Activated naive CD8-positive, alpha-beta T cell (primary cell): ENCODE measurements around the gene ALB.

Experiments
- H3K27ac Mint-ChIP-seq: one replicate; pipeline ENCODE4 v1.8.0; 2021; ENCODE audit warnings: mixed read lengths
- H3K27me3 Mint-ChIP-seq: one replicate; pipeline ENCODE4 v1.8.0; 2021; ENCODE audit warnings: mixed read lengths
- H3K36me3 Mint-ChIP-seq: one replicate; pipeline ENCODE4 v1.8.0; 2021; ENCODE audit warnings: mixed read lengths
- H3K4me1 Mint-ChIP-seq: one replicate; pipeline ENCODE4 v1.8.0; 2021; ENCODE audit warnings: low read depth, mixed read lengths
- H3K4me3 Mint-ChIP-seq: one replicate; pipeline ENCODE4 v1.8.0; 2021; ENCODE audit warnings: mild to moderate bottlenecking, mixed read lengths
- H3K9me3 Mint-ChIP-seq: one replicate; pipeline ENCODE4 v1.8.0; 2021; ENCODE audit warnings: low read depth, mixed read lengths

Gene ALB

DNA sequence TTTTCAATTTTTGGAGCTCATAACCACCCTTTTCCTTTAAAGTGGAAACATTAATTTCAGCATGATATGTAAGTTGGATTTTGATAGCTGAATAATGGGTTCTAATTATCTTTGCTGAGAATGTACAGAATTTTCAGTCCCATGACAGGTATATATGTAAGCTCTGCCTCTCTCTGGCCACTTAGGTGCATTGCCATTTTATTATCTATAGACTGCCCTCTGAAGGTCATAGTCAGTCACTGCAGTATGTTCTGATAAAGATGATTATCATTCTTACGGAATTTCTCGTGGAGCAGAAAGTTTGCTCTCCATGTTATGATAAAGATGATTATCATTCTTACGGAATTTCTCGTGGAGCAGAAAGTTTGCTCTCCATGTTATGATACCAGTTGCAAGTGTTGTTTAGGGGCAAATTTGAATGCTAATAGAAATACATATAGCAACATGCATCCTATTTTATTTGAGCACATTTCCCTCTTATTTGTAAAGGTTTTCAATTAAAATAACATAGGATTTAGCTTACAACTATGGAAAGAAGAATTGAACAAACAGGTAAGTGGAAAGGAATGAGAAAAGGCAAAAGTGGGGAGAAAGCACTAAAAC lies 42.4 kb downstream of the ALB start:
- peaks cover 2% of the 10 kb centered on the region for H3K27me3 Mint-ChIP-seq
- H3K9me3 Mint-ChIP-seq: no peaks in the 10 kb centered on the region

DNA sequence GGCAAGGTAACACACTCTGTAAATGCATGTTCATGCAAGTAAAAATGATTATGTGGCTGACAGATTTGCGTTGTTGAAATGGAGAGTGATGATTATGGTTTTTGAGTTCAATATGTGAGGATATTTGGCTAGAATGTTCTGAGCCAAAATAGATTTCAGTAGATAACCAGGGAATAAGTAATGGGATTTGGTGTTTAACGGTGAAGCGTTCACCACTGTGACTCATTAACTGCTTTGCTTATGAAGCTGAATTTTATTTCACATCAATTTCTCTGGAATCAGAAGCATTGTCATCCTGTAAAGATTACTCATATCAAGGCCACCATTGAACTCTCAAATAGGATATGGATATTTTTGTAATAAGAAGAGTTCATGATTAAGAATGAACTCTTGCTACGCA lies 43.6 kb downstream of the ALB start:
- no peak overlapping the region for H3K4me3 Mint-ChIP-seq
- H3K4me1 Mint-ChIP-seq: no peaks in the 10 kb centered on the region
- H3K27ac Mint-ChIP-seq: no peak overlapping the region
- no peaks in the 10 kb centered on the region for H3K9me3 Mint-ChIP-seq
- H3K27me3 Mint-ChIP-seq: peaks cover 2% of the 10 kb centered on the region
- no peaks in the 10 kb centered on the region for H3K36me3 Mint-ChIP-seq

More for the DNA sequence above, 42.4 kb downstream of the ALB start:
- Mint-ChIP-seq H3K4me1 (no peaks in the 10 kb centered on the region), H3K36me3 (no peaks in the 10 kb centered on the region), H3K4me3 (no peak overlapping the region), H3K27ac (no peak overlapping the region)

DNA sequence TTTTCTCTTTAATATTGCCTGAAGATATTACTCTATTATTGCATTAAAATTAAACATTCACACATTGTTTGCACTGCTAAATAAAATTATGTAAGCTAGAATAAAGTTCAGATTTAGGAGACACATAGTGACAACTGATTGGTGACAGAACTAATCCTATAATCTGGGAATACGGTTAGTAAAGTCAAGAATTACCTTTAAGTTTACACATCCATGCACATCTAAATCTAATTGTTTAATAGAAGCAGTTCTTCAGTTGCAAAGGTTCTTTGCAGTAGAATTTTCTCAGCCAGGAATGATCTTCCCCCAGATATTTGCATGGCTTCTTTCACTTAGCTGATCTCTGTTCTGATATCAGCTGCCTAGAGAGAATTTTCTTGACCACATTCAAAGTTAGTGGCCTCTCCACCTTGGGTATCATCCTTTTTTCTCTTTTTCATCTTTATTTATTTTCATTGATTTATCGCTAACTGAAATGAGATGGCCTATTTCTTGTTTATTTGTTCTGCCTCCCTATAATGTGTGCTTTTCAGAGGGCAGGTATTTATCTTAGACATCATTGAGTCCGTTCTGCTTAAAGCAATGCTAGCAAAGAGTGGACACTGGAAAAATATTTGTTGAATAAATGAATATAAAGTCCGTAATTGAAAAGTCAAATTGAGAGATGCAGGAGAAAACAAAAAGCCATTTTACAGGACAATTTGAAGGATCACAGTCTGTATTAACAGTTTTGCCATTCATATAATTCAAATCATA lies 44.5 kb downstream of the ALB start:
- H3K9me3 Mint-ChIP-seq: no peaks in the 10 kb centered on the region
- peaks cover 2% of the 10 kb centered on the region for H3K27me3 Mint-ChIP-seq
- no peak overlapping the region for H3K4me3 Mint-ChIP-seq
- no peaks in the 10 kb centered on the region for H3K4me1 Mint-ChIP-seq
- no peaks in the 10 kb centered on the region for H3K36me3 Mint-ChIP-seq
- no peak overlapping the region for H3K27ac Mint-ChIP-seq

DNA sequence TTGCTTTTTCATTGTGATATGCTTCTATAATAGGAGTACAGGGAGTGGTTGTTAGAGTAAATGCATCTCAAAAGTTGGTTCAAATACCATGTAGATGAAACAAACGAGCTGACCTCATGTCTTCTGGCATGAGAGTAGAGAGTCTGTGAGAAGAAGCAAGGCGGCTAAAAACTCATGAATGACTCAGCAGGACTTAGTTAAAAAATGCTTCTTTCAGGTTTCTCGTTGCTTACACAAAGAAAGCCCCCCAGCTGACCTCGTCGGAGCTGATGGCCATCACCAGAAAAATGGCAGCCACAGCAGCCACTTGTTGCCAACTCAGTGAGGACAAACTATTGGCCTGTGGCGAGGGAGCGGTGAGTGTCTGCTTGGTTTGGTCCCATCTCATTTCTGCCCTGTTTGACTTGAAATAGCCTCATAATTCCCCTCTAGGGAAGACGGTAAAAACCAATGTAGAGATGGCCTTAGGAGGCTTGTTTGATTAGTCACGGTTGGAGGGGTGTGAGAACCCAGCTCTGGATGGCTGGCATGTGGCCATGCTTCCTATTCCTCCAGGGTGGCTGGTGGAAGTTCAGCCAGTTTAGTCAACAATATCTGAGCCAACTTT lies 46.4 kb downstream of the ALB start:
- no peaks in the 10 kb centered on the region for H3K36me3 Mint-ChIP-seq
- H3K27ac Mint-ChIP-seq: no peak overlapping the region

DNA sequence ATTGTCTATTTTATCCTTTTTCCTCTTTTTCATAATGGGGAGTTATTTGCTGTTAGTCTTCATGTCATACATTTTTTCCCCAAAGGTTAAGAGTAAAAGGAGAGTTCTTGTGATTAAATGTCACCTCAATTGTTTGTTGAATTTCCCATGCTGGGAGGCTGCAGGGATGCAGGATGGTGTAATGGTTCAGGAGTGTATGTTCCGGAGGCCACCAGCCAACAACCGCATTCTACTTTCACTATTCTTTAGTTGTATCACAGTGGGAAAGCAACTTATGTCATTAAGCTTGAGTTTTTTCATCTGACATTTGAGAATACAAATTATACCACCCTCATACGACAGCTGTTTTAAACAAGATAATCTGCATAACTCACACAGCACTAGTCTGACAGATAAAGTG lies 47.3 kb downstream of the ALB start:
- H3K27ac Mint-ChIP-seq: no peak overlapping the region
- no peaks in the 10 kb centered on the region for H3K4me1 Mint-ChIP-seq
- H3K27me3 Mint-ChIP-seq: peaks cover 2% of the 10 kb centered on the region
- H3K36me3 Mint-ChIP-seq: no peaks in the 10 kb centered on the region
- no peaks in the 10 kb centered on the region for H3K9me3 Mint-ChIP-seq
- H3K4me3 Mint-ChIP-seq: no peak overlapping the region

More for the DNA sequence above, 46.4 kb downstream of the ALB start:
- Mint-ChIP-seq H3K4me3 (no peak overlapping the region), H3K27me3 (peaks cover 2% of the 10 kb centered on the region), H3K9me3 (no peaks in the 10 kb centered on the region), H3K4me1 (no peaks in the 10 kb centered on the region)

DNA sequence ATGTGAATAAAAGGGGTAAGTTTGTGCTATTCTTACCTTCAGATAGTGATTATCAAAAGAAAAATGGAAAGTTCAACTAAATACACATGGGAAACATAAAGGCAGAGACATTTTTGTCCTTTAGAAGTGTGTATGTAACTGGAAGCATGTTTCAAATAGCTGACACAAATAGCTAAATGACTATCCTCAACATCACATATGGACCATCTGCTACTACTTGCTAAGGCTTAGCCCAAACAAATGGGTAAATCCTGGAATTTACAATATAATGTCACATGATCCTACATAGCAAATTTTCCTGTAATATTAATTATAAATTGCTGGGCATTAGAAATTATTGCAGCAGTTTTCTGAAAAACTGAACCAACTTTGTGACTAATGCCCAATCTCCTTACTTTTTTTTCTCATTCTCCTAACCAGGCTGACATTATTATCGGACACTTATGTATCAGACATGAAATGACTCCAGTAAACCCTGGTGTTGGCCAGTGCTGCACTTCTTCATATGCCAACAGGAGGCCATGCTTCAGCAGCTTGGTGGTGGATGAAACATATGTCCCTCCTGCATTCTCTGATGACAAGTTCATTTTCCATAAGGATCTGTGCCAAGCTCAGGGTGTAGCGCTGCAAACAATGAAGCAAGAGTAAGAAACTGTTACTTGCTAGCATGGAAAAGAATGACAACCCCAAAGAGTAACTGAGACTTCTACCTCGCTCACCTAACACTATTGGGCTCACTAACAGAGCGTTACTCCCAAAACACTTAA lies 48.1 kb downstream of the ALB start:
- Mint-ChIP-seq H3K36me3 (no peaks in the 10 kb centered on the region), H3K27ac (no peak overlapping the region), H3K4me1 (no peaks in the 10 kb centered on the region), H3K4me3 (no peak overlapping the region), H3K27me3 (peaks cover 2% of the 10 kb centered on the region), H3K9me3 (no peaks in the 10 kb centered on the region)

DNA sequence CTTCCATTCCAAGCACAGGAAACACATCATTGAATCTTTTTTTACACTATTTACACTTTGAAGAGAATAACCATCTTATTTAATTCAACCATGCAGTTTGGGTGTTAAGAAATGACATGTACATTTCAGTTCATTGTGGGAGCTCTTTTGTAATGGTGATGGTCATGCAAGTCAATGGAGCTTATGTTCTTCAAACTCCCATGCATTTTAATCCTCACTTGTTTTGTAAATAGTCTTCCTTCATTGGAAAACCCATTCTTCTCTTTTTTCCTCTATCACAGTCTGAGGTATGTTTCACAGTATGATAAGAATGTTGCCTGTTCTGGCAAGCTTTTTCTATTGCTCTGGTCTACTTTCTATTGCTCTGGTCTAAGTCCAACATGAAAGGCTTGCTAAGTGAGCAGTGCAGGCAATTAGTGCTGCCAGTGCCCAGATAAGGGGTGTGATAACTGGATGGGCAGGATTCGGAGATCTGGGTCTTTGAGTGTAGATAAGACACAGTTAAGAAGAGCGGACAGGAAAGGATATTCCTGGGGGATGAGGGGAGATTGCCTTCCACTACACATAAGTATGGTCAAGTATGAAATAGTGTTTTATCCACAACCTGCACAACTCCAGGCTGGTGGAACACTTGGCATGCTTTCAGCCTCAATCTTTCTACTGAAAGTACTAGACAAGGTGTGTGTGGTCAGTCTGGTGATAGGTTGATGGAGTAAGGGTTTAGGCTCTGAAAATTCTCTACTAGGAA lies 49.0 kb downstream of the ALB start:
- Mint-ChIP-seq H3K4me1 (no peaks in the 10 kb centered on the region), H3K9me3 (no peaks in the 10 kb centered on the region), H3K4me3 (no peak overlapping the region), H3K36me3 (no peaks in the 10 kb centered on the region), H3K27ac (no peak overlapping the region), H3K27me3 (peaks cover 2% of the 10 kb centered on the region)

DNA sequence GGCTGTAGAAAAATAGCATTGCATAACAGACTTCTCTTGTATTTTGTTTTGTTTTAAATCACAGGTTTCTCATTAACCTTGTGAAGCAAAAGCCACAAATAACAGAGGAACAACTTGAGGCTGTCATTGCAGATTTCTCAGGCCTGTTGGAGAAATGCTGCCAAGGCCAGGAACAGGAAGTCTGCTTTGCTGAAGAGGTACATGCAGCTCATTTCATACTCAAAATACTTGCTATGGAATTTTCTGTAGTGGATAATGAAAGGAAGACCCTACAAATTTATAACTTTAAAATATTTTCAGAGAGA lies 49.6 kb downstream of the ALB start:
- Mint-ChIP-seq H3K27ac (no peak overlapping the region), H3K9me3 (no peaks in the 10 kb centered on the region), H3K4me3 (no peak overlapping the region), H3K36me3 (no peaks in the 10 kb centered on the region), H3K4me1 (no peaks in the 10 kb centered on the region), H3K27me3 (peaks cover 2% of the 10 kb centered on the region)

DNA sequence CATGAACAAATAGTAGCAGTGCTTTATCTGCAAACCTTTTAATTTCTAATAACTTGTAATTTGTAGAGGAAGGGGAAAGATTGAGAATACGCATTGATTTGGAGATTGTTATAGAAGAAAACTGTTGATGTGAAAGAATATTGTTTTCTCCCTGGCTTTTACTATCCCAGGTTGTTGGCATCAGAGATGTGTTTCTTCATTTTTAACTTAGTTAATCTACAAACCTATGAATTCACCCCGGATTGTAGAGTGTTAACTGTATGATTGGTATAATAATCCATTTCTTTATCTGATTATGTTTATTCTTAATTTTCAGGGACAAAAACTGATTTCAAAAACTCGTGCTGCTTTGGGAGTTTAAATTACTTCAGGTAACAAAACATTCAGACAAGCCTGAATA lies 50.8 kb downstream of the ALB start:
- Mint-ChIP-seq H3K4me3 (no peak overlapping the region), H3K9me3 (no peaks in the 10 kb centered on the region), H3K27me3 (peaks cover 2% of the 10 kb centered on the region), H3K27ac (no peak overlapping the region), H3K4me1 (no peaks in the 10 kb centered on the region), H3K36me3 (no peaks in the 10 kb centered on the region)

DNA sequence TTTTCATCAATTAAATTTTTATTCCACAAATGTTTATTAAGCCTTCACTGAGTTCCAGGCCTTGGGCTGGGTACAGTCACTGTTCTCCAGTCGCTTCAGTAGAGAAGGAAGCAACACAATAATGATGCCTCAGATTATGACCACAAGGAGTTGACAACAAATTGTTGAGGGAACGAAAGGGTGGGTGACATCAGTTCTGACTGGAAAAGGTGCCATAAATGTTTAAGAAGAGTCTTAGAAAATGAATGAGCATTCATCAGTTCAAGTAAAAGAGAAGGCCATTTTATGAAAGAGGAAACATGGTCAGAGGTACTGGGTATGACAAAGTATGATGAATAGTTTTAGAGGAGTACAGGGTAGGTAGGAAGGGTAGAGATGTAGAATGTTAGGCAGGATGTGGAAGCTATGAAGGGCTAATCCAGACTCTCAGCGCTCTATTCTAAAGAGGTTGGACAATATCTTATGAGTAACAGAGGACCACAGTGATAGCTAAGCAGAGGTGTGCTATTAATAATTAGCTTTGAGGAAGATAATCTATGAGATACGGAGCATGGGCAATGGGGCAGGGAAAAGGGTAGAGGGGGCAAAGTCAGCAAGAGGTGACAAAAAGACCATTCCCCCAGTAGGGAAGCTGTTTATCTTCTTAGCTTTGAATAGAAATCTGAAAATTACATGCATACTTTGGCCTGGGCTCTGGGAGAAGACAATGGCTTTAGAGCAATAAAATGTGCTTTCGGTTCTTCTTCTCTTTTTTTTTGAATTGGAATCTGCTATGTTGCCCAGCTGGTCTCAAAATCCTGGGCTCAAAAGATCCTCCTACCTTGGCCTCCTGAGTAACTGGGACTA lies 52.3 kb downstream of the ALB start:
- Mint-ChIP-seq H3K27me3 (peaks cover 2% of the 10 kb centered on the region), H3K36me3 (no peaks in the 10 kb centered on the region), H3K27ac (no peak overlapping the region)

DNA sequence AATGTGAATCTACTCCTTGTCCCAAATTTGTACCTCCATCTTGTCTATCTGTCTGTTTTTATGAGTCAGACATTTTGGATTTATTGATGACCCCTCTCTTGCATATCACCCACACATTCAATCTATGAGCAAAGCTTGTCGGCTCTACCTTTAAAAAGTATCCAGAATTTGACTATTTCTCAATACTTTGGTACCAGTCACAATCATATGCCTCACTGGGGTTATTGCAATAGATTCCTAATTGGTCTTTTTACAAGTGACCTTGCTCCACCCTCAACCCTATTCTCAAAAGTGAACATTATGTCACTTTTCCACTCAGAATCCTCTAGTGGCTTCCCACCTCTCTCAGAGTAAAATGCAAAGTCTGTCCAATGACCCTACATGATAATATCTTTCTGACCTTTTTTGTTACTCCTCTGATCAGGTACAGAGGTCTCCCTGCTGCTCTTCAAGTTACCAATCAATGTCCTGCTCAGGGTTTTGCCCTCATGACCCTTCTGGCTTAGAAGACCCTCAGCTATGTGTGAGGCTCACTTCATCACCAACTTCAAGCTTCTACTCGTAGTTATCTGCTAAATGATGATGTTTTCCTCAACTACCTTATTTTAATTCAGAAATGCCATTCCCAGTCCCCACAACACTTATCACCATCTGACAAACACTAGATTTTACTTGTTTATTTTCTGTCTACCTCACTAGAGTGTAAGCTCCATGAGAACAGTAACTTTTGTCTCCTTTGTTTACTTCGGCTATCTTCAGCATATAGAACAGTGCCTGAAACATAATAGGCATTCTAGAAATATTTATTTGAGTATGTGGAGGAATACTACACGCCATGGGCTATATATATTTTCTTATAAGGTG lies 54.3 kb downstream of the ALB start:
- Mint-ChIP-seq H3K4me1 (no peaks in the 10 kb centered on the region), H3K27me3 (peaks cover 2% of the 10 kb centered on the region)

More for the DNA sequence above, 52.3 kb downstream of the ALB start:
- Mint-ChIP-seq H3K4me3 (no peak overlapping the region), H3K9me3 (no peaks in the 10 kb centered on the region), H3K4me1 (no peaks in the 10 kb centered on the region)

DNA sequence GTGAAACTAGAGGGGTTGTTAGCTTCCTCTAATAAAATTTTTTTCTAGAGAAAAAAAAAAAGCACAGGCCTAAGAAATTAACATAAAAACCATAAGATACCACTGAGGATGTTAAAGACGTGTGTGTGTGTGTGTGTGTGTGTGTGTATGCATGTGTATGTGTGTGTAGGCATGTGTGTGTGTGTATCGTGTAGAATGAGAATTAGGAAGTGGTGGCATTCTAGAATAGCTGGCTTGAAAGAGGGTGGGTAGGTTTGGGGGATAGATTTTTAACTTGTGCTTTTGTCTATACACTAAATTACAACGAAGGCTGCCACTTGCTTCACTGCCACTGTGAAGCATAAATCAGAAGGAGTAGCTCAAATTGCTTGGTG lies 54.9 kb downstream of the ALB start:
- peaks cover 2% of the 10 kb centered on the region for H3K27me3 Mint-ChIP-seq
- H3K9me3 Mint-ChIP-seq: no peaks in the 10 kb centered on the region
- no peaks in the 10 kb centered on the region for H3K4me1 Mint-ChIP-seq
- H3K4me3 Mint-ChIP-seq: no peak overlapping the region
- H3K27ac Mint-ChIP-seq: no peak overlapping the region
- no peaks in the 10 kb centered on the region for H3K36me3 Mint-ChIP-seq

More for the DNA sequence above, 54.3 kb downstream of the ALB start:
- H3K27ac Mint-ChIP-seq: no peak overlapping the region
- H3K9me3 Mint-ChIP-seq: no peaks in the 10 kb centered on the region
- H3K4me3 Mint-ChIP-seq: no peak overlapping the region
- no peaks in the 10 kb centered on the region for H3K36me3 Mint-ChIP-seq

DNA sequence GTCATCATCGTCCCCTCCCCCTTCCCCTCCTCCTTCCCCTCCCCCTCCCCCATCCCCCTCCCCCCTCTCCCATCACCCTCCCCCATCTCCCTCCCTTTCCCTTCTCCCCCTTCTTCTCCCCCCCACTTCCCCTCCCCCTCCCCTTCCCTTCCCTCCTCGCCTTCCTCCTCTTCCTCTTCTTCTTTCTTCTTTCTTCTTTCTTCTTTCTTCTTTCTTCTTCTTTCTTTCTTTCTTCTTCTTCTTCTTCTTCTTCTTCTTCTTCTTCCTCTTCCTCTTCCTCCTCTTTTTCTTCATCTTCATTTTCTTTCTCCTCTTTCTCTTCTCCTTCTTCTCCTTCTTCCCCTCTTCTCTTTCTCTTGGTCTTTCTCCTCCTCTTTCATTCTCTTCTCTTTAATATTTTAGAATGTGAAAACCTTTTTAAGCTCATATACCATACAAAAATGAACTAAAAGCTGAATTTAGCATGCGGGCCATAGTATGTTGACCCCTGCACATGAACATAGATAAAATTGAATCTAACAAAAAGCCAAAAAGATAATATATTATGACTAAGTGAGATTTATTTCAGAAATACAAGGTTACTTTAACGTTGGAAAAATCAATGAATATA lies 56.9 kb downstream of the ALB start:
- H3K36me3 Mint-ChIP-seq: no peaks in the 10 kb centered on the region
- H3K9me3 Mint-ChIP-seq: no peaks in the 10 kb centered on the region
- no peak overlapping the region for H3K4me3 Mint-ChIP-seq
- no peaks in the 10 kb centered on the region for H3K4me1 Mint-ChIP-seq
- peaks cover 2% of the 10 kb centered on the region for H3K27me3 Mint-ChIP-seq
- no peak overlapping the region for H3K27ac Mint-ChIP-seq
